Endothelial cell of umbilical vein (primary cell): ENCODE data around the gene ADRA2C.

ENCODE experiments used
- FOS ChIP-seq: IDR thresholded peaks from 2 replicates; pipeline ENCODE4 v1.6.1; 2011; ENCODE audit warnings: mild to moderate bottlenecking, low read length, moderate library complexity, borderline replicate concordance; ENCODE audit not compliant: insufficient read depth
- MYC ChIP-seq: IDR thresholded peaks from one replicate; pipeline ENCODE4 v1.6.1; 2011; ENCODE audit warnings: mild to moderate bottlenecking, low read depth, low read length
- POLR2A ChIP-seq: IDR thresholded peaks from 2 replicates; pipeline ENCODE4 v1.6.1; 2012; ENCODE audit warnings: low read depth, mild to moderate bottlenecking, control low read depth, low read length
- POLR2AphosphoS5 ChIP-seq: IDR thresholded peaks from 2 replicates; pipeline ENCODE4 v1.6.1; 2012; ENCODE audit warnings: low read depth, mild to moderate bottlenecking, control low read depth, low read length, moderate library complexity; ENCODE audit not compliant: insufficient read depth
- TF ChIP-seq, protein P1 (sequence below), 2 donors: IDR thresholded peaks; 1 replicate in 1 of 2; 2 replicates in 1 of 2; pipeline ENCODE4 v1.5.1; 2011; ENCODE audit warnings: low read length in 2 of 2, mild to moderate bottlenecking in 2 of 2, moderate library complexity in 2 of 2, control low read depth in 1 of 2, inconsistent platforms in 1 of 2, low read depth in 1 of 2; ENCODE audit not compliant: insufficient read depth in 1 of 2; ENCODE audit errors: extremely low read depth in 1 of 2
- TF ChIP-seq, protein P2 (sequence below): IDR thresholded peaks from 2 replicates; pipeline ENCODE4 v1.6.1; 2011; ENCODE audit not compliant: insufficient read depth, insufficient read length

DNA sequence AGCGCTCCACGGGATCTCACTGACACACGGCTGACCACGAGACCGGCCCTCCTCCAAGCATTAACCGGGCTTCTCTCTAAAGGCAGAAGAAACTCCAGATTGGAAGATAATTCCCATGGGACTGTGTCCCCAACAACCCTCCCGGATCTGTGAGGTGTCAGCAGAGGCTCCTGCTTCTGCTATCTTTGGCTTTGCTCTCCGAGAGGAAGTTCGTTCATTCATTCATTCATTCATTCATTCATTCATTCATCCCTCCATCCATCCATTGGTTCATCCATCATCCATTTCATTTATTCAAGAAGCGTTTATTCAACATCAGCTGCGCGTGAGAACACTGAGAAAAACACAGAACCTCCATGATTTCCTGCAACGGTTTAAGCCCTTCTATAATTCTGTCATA is 11.5 kb downstream of the ADRA2C start:
- TF ChIP-seq, protein P1, sequence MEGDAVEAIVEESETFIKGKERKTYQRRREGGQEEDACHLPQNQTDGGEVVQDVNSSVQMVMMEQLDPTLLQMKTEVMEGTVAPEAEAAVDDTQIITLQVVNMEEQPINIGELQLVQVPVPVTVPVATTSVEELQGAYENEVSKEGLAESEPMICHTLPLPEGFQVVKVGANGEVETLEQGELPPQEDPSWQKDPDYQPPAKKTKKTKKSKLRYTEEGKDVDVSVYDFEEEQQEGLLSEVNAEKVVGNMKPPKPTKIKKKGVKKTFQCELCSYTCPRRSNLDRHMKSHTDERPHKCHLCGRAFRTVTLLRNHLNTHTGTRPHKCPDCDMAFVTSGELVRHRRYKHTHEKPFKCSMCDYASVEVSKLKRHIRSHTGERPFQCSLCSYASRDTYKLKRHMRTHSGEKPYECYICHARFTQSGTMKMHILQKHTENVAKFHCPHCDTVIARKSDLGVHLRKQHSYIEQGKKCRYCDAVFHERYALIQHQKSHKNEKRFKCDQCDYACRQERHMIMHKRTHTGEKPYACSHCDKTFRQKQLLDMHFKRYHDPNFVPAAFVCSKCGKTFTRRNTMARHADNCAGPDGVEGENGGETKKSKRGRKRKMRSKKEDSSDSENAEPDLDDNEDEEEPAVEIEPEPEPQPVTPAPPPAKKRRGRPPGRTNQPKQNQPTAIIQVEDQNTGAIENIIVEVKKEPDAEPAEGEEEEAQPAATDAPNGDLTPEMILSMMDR (IDR thresholded peaks at IDR 0.05; ENCODE audit: extremely low read depth in 1 of 2, insufficient read depth in 1 of 2, low read depth in 1 of 2, low read length in 2 of 2): no peak
- TF ChIP-seq MYC (no peak), POLR2AphosphoS5 (no peak), FOS (no peak), POLR2A (no peak)
- TF ChIP-seq, protein P2, sequence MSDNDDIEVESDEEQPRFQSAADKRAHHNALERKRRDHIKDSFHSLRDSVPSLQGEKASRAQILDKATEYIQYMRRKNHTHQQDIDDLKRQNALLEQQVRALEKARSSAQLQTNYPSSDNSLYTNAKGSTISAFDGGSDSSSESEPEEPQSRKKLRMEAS: no peak
